Measurements from ENCODE around the gene LTO1. TPM values are rescaled to one million over a fixed set of nuclear protein-coding genes. Genes with fewer than 3 reads are reported as not detected.
A peak's percentile ranks its signal among the peaks of the same experiment; 100 is the strongest.

LTO1 gene
- total and polyA plus RNA-seq, 2 of the 13 experiments (the other 11 are each of a cell fraction or from before 2014, with no cell fraction given) = 11.8 to 15.0 TPM

GRCh38 chr11:69654660-69655478 is 20.3 kb downstream of the LTO1 start (continued):
- TF ChIP-seq IRX3 (CRISPR knock-in tag; IDR thresholded peaks at IDR 0.05; ENCODE audit: borderline replicate concordance, low read depth) (no peak), ONECUT2 (CRISPR knock-in tag; IDR thresholded peaks at IDR 0.05) (no peak), BRF2 (CRISPR knock-in tag; IDR thresholded peaks at IDR 0.05) (peak; percentile 60; the same call in 1 of the 2 replicates), USF2 (IDR thresholded peaks at IDR 0.05; ENCODE audit: low read depth, low read length) (peak; percentile 61), USF2 (CRISPR knock-in tag; IDR thresholded peaks at IDR 0.05; ENCODE audit: borderline replicate concordance) (peak; percentile 82; the same call in 1 of the 2 replicates), ZBED4 (CRISPR knock-in tag; IDR thresholded peaks at IDR 0.05; ENCODE audit: borderline replicate concordance) (peak; percentile 20; the same call in 1 of the 2 replicates), ZNF230 (CRISPR knock-in tag; IDR thresholded peaks at IDR 0.05) (no peak), KLF9 (CRISPR knock-in tag; IDR thresholded peaks at IDR 0.05; ENCODE audit: low read depth) (no peak), ZBTB8A (CRISPR knock-in tag; IDR thresholded peaks at IDR 0.05; ENCODE audit: borderline replicate concordance, low read depth) (no peak), ZBTB38 (CRISPR knock-in tag; IDR thresholded peaks at IDR 0.05) (no peak; the same call in 1 of the 2 replicates), CHD4 (IDR thresholded peaks at IDR 0.05; ENCODE audit: borderline replicate concordance, low read length) (peak; percentile 77; the same call in 1 of the 2 replicates), MAFF (IDR thresholded peaks at IDR 0.05; ENCODE audit: low read depth, low read length) (no peak), ZNF644 (CRISPR knock-in tag; IDR thresholded peaks at IDR 0.05; ENCODE audit: low read depth) (no peak), ZFP91 (CRISPR knock-in tag; IDR thresholded peaks at IDR 0.05; ENCODE audit: borderline replicate concordance) (peak; percentile 76; the same call in 1 of the 2 replicates), RARA (CRISPR knock-in tag; IDR thresholded peaks at IDR 0.05) (peak; percentile 82), ZNF547 (CRISPR knock-in tag; IDR thresholded peaks at IDR 0.05) (peak; percentile 43; the same call in 1 of the 2 replicates), ZMYM4 (CRISPR knock-in tag; IDR thresholded peaks at IDR 0.05) (peak; percentile 54; the same call in 1 of the 2 replicates), ISL2 (CRISPR knock-in tag; IDR thresholded peaks at IDR 0.05) (peak; percentile 61; the same call in 1 of the 2 replicates), KLF6 (CRISPR knock-in tag; IDR thresholded peaks at IDR 0.05) (0 out of 2 replicates have a peak, but pooled peaks have one; percentile 54), MXD4 (CRISPR knock-in tag; IDR thresholded peaks at IDR 0.05) (0 out of 2 replicates have a peak, but pooled peaks have one; percentile 45)

All from HepG2 (cell line).